DOHH2 (cell line): Measurements from ENCODE around the gene GPHN.

Experiments
- CTCF ChIP-seq: fragments of 200-600 bp; sonication (generic); IDR thresholded peaks from one replicate; pipeline ENCODE4 v1.5.1; 2014; ENCODE audit warnings: antibody characterized with exemption, mild to moderate bottlenecking, low read depth, low read length; ENCODE audit not compliant: poor library complexity, severe bottlenecking
- EZH2phosphoT487 ChIP-seq: fragments of 200-600 bp; sonication (generic); IDR thresholded peaks from 2 replicates; pipeline ENCODE4 v1.6.1; 2017; ENCODE audit warnings: borderline replicate concordance, mild to moderate bottlenecking, antibody characterized with exemption, low read length, moderate library complexity, mixed read lengths

- TF ChIP-seq CTCF (no peak), EZH2phosphoT487 (no peak)
These were observed 632.6 kb downstream of the GPHN start for GRCh38 chr14:67140556-67140955.
